CD4-positive, alpha-beta T cell treated with Interferon gamma for 1 hour (primary cell): ENCODE measurements around the gene XPNPEP2.

Experiments used
- DNase-seq: peaks from one replicate; pipeline ENCODE4 v3.0.0-alpha.2; 2020

Gene XPNPEP2

DNA sequence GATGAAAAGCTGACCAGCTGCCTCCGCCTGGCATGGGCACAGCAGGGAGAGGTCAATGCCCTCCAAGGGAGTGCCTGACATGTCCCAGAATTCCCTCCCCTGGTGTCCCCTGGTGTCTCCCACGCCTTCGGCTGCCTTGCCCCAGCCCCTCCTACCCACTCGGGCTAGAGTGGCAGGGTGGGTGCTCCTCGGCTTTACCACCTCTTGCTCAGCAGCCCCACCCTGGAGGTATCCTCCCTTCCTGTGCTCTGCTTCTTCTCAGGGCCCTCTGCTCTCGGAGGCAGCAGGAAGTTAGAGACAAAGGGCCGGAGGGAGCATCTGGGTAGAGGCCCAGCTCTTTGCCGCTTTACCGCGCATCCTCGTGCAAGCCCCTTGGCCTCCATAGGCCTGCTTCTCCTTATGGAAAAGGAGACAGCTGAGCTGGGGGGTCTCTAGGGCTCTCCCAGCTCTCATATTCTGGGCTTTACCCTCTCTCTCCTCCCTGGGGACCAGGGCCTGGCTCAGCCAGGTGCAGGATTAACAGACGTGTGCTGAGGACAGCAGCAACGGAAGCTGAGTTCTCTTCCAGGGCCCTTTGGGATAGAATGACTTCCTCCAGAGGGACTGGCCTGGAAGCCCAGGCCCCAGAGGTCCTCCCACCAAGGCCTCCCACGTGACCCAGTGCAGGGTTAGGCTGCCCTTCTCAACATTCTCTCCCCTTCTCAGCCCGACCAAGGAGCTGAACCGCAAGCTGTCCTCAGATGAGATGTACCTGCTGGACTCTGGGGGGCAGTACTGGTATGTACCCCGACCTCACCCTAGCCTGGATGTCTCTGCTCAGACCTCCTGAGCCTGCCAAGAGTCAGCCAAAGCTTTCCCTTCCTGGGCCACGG, 17.2 kb downstream of the XPNPEP2 start:
- no peak for DNase-seq

DNA sequence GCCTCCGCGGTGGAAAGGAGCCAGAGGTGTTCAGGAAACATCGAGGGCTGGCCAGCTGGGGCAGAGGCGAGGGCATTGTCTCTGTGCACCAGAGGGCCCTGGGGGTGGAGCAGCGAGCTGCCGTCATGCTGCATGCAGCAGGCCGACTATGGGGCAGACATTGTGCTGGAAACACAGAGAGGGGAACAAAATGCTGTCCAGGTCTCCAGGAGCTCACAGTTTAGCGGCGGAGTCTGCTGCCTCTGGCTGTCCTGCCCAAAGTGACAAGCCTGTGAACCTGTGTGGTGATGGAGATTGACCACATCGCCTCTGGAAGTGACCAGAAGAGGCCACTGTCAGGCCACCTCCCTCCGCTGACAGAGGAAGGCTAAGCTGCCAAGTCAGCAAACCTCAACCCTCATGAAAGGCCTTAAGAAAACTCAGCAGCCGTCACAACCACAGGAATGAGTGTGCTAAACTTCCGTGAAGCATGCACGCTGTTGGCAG, 20.8 kb downstream of the XPNPEP2 start:
- peak; percentile 63 for DNase-seq

DNA sequence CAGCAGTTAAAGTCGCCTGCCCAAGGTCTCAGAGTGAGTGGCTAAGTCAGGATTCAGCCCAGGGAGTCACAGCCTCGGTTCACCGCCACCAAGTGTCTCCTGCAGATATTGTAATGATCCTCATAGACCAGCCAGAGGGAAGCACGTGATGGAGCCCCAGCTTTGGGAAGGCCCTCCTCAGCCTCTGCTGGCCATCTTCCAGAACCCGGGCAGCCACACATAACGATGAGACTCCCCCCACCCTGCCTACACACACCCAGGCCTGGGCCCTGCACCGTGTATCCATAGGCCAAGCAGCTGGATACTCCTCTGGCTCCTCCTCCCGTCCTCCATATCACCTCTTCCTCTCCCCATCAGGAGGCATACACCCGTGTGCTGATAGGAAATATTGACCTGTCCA, 21.4 kb downstream of the XPNPEP2 start:
- no peak for DNase-seq

DNA sequence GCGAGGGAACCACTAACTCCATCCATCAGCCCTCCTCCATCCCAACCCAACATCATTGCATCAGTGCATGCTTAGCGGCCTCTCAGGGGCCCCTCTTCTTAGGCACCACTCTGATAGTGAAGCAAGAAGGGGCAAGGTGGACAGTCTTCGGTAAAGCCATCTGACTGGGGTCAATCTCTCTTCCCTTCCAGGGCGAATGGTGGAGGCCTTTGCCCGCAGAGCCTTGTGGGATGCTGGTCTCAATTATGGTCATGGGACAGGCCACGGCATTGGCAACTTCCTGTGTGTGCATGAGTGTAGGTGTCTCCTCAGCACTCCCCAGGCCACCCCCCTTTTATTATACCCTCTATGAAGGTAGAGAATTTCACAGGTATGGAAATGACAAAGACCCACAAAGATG, 22.2 kb downstream of the XPNPEP2 start:
- DNase-seq = no peak

DNA sequence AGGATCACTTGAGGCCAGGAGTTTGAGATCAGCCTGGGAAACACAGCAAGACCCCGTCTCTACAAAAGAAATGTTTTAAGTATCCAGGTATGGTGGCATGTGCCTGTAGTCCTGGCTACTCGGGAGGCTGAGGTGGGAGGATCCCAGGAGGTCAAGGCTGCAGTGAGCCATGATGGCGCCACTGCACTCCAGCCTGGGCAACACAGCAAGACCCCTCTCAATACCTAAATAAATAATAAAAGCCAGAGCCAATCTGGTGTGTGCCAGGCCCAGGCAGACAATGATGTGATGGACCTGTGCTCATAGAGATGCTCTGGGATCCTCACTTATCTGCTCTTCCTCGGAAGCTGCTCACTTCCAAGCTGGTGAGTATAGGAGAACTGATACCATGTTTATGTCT, 22.8 kb downstream of the XPNPEP2 start:
- no peak for DNase-seq

DNA sequence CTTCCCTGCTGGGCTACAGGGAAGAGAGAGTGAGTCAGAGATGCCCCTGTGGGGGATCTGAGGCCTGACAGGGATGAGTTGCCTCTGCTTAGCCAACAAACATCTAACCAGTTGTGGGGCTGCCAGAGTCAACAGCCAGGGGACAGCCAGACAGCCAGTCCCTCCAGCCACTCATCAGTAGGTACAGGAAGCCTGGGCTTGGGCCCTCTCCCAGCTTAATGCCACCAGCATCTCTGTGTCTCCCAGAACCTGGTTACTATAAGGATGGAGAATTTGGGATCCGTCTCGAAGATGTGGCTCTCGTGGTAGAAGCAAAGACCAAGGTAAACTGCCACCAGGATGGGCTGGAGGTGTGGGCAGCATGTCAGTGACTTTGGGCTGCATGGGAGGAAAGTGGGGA, 23.7 kb downstream of the XPNPEP2 start:
- no peak for DNase-seq

DNA sequence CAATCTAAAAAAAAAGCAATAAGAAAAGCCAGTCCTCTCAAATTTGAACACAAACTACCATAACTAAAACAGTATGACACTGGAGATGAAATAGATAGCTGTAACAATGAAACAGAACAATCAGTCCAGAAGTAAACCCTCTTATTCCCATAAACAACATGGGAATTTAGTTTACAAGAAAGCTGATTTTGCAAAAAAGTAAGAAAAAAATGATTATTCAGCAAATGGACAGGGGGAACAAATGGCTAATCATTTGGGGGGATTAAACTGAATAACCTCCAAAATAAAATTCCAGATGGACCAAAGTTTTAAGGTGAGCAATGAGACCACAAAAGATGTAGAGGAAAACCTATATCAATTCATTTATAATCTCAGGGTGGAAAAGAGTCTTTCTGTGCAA, 24.9 kb downstream of the XPNPEP2 start:
- DNase-seq = no peak

DNA sequence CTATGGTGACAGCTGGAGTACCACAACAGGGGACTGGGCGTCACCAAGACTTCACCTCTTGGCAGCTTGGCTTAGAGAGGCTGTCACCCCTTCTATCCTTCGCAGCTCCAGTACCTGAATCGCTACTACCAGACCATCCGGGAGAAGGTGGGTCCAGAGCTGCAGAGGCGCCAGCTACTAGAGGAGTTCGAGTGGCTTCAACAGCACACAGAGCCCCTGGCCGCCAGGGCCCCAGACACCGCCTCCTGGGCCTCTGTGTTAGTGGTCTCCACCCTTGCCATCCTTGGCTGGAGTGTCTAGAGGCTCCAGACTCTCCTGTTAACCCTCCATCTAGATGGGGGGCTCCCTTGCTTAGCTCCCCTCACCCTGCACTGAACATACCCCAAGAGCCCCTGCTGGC, 29.4 kb downstream of the XPNPEP2 start:
- DNase-seq = no peak

DNA sequence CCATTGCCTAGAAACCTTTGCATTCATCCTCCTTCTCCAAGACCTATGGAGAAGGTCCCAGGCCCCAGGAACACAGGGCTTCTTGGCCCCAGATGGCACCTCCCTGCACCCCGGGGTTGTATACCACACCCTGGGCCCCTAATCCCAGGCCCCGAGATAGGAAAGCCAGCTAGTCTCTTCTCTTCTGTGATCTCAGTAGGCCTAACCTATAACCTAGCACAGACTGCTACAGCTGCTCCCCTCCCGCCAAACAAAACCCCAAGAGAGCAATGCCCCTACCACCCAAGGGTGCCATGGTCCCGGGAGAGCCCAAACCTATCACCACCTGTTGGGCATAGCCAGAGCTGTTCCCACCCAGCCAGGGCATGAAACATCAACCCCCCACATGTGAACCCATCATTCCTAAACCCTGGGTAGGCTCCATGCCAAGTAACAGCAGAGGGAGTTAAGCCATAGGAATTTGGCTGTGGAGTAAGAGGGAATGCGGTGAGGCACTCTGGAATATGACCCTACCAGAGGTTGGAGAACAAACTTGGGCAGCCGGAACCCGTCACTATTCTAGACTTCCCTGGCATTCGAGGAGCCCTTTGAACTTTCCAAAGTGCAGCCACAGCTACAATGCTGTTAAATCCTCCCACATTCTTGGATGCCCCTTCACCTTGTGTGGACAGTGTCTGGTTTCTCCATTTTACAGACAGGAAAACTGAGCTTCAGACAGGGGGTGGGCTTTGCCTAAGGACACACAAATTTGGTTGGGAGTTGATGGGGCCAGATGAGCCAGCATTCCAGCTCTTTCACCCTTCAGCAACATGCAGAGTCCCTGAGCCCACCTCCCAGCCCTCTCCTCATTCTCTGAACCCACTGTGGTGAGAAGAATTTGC, 30.0 kb downstream of the XPNPEP2 start:
- DNase-seq = no peak

DNA sequence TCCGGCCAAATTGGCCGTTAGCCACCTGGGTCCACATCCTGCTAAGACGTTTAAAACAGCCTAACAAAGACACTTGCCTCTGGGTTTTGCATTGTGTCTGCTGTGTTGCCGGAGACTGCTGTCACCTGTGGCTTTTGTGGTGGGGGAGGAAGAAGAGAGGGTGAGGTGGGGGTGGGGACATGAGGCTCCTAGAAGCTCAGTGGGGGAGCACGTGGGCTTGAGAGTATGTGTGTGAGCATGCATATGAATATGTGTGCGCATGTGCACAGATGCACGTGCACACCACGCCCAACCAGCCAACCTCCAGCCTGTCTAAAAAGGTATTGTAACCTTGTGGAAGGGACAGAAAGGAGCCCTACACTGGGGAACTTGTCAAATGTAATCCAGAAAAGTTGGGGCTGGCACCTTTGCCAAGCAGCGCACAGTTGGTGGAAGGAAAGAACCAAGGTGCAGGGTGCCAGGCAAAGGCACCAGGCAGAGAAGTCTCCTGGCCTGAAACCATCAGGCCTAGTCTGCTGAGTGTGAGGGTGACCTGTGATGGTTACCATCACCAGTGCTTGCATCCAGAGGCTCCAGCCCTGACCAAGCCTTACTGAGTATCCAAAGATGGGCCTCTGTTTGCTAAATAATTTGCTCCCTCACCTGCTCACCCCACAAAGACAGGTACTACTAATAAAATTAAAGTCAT, 30.8 kb downstream of the XPNPEP2 start:
- peak; percentile 85 for DNase-seq

DNA sequence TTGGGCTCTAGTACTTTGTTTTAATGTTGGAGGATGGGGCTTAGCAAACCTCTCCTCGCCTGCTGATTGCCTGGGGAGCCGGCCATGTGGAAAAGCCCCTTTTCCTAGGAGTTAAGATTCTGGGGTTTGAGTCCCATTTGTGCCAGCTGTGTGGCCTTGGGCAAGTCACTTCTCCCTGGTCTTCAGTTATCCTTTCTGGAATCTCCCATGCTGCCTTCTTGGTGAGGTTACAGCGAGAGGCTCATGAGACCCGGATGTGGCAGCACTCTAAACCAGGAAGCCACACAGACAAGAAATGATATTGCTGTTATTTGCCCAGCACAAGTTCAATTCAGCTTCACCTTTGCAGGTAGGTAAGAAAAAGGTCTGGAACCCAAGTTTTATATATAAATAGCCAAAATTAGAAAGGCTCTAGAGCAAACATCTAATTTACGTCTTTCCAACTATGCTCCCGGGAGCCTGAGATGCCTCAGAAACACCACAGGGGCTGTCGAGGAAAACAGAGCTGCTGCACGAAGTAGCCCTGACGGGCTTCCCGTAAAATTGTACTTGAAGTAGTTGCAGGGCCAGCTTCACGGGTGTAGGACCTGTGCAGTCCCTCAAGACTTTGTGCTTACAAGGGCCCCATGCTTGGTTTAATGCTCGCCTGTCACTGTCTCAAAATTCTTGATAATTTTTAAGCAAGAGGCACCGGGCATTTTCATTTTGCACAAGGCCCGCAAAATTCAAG, 32.7 kb downstream of the XPNPEP2 start:
- DNase-seq = peak; percentile 36

DNA sequence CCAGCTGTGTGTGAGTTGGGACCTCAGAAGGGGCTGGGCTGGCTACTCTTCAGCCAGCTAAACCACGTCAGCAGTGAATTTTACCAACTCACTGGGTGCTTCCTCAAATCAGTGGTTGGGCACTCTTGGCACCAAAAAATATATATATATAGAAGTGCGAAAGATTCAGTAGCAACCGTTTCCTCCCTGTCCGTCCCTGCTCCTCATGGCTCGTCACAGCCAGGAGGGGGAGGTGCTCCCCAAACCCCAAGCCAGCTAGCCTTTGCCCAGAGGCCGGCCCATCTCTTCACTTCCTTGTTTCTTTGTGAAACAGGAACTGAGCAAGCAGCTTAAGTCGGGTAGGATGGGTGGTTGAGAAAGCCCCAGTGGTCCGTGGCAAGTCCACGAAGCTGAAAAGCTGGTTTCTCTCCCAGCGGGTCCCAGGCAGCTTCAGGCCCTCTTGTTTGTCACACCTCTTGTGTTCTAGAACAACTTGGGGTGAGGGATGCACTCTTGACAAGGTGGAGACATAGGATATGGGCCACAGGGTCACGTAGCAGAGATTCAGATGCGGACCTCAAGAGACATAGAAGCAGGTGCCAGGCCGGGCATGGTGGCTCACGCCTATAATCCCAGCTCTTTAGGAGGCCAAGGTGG, 34.1 kb downstream of the XPNPEP2 start:
- peak; percentile 90 for DNase-seq

DNA sequence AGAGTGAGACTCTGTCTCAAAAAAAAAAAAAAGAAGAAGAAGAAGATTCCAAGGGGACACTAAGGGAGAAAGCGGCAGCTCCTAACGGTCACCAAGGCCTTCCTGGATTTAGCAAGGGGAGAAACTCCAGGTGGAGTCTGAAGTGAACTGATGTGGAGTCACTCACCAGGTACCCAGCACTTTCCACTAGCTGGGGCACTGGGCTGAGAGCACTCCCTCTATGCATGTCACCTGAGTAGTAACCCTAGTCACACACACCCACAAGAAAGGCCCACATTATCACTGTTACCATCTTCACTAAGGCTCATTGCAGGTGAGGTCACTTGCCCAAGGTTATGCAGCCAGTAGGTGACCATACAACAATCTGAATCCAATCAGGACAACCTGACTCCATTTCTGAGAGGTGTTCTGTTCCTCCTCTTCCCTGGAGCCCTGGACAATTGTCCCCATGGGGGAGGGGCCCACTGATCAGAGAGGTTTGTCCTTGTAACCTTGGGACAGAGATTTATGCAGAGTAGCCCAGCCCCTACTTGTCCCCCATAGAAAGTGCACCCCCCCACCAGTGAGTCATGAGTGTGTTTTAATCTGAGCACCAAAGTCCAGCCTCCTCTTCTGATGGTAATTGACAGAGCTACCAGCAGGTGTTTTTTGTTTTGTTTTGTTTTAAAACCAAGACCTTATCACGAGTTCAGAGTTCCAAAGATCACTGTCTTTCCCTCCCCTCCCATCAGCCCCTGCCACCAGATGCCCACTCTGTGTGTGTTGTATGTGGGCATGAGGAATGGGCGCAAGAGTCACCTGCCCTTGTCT, 35.1 kb downstream of the XPNPEP2 start:
- DNase-seq = no peak

DNA sequence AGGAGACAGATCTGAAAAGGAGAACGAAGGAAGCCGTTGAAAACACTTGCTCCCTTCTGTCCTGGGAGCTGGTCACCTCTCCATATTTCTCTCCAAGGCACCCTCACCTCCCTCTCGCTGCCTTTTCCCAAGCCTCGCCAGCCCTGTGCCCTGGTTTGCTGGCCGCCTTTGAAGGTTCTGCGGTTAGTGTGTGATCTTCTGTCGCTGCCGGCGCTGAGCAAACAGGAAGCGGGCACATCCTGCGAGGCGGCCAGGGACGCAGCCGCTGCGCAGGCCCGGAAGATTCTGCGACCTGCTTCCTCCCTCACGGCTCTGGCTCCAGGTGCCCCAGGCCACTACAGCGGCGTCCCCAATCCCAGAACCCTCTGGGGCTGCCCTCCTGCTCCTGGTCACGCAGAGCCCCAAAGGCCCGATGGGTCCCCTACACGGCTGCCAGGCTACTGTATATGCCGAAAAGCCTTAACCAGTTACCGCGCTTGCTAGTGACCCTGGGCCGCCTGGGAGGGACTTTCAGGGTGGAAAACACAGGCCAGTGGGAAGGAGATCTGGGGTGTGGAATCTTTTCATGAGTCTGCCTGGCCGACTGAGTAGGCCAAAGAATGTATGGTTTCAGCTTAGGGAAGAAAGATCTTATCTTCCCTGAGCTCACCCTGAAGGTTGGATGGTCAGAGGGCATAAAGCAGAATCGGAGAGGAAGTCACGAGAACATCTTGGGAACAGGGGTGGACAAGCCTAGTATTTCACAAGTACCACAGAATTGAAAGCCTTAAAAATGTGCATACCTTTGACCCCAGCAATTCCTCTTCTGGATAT, 38.6 kb downstream of the XPNPEP2 start:
- peak; percentile 81 for DNase-seq

DNA sequence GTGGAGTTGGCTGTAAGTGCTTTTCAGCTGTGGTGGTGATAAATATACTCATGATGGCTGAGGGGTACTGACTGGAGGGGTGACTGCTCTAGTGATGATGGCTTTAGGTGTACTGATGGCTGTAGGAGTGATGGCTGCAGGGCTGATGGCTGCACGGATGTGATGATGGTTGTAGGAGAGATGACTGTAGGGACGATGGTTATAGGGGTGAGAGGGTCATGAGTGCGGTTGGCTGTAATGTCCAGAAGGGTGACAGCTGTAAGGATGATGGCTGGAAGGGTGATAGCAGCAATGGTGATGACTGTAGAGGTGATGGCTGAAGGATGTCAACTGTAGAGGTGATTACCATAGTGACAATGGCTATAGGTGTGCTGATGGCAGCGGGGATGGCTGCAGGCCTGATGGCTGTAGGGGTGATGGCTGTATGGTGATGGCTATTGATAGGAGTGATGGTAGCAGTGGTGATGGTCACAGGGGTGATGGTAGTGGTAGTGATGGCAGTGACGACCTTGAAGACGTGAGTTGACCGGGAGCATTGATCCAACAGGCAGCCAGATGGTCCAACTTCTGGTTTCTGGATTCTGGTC, 40.4 kb downstream of the XPNPEP2 start:
- DNase-seq = no peak

DNA sequence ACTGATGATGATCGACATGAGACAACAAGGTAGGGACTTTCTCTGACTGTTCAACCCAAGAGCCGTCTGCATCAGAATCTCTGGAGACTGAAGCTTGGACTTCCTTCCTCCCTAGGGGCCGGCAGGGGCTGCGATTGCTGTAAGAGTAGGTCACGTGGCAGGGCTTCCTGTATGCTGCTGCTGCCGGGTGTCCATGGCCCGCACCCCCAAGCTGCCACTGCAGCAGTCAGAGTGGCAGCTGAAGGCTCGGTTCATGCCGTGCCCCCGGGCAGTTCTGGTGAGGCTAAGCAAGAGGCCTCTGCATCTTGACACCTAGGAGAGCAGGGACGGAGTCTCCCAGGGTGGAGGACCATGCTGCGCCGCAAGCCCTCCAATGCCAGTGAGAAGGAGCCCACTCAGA, 41.0 kb downstream of the XPNPEP2 start, which contains the start of gene SASH3:
SASH3 (plus strand) TSS at position 203 of the 400 bp plus-strand sequence; CDS start at position 352, 149 bp downstream.
- peak; percentile 84 for DNase-seq

DNA sequence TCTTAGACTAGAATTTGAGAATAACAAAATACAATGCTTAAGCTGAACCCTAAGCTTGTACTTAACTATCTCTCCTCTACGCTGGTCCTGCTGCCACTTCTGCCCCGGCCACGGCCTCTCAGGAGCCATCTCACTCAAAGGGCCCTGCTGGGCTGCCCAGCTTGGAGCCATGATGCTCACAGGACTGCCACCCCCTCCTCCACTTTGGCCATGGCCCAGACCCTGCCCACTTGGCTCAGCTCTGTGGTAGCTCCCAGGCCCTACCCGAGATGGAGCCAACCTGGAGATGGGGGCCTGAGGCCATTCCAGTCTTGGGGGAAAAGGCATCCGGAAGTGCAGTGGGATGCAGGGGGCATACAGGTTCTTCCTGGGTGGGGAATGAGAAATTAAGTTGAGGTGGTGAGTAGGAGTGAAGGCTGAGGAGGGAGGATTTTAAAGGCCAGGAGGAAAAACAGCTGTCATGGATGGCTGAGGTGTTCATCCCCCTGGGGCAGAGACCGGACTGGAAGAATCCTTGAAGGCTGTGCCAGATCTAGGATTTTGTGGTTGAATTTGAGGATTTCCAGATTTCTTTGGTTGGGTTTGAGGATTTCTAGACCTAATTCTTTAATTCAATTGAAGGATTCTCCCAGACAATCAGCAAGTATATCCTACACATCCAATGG, 41.8 kb downstream of the XPNPEP2 start:
- DNase-seq = no peak

DNA sequence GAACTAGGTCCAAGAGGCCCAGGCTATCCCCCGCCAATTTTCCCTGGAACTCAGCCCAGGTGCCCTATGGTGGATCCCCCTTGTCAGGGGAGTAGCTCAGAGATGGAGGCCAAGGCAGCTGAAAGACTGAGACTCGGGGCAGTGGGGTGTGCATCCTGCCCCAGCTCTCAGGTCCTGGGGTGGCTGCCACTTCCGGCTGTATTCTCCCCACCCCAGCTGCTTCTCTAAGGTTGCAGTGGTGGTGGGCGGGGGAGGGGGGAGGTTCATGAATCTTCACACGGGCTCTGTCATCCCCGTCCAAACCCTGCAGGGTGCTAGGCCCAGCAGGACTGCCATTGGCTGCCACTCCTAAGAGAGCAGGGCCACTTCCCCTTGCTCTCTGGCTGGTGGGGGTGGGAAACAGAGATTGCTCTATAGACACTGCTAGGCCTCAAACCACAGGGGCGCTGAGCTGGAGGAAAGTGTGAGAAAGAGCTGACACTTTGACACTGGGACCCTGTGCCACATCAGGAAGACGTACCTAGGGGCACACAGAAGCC, 42.4 kb downstream of the XPNPEP2 start:
- peak; percentile 91 for DNase-seq
